Endothelial cell of umbilical vein (primary cell): ENCODE results near the gene AKT1. TPM values are rescaled to one million over a fixed set of nuclear protein-coding genes. Genes with fewer than 3 reads are reported as not detected.

Source experiments
- BruUV-seq: library from RNA; stranded (reverse); fragments of 400-500 nt; replicated peaks from 2 replicates; lab custom pipeline; 2021; lab: Mats Ljungman, UMichigan
- CTCF ChIA-PET: fragments of 300-600, 350-600 bp; sonication (Branson Sonifier 250); formaldehyde crosslinking; loops from one replicate; lab custom pipeline; 2021; ENCODE audit warnings: antibody characterized with exemption, inconsistent platforms; lab: Charles Lee
- POLR2A ChIA-PET: fragments of 300-600, 350-600 bp; sonication (Branson Sonifier 250); formaldehyde crosslinking; loops from one replicate; lab custom pipeline; 2021; ENCODE audit warnings: antibody characterized with exemption, inconsistent platforms; lab: Charles Lee
- DNase-seq: peaks from one replicate; pipeline ENCODE4 v3.0.0-alpha.2; 2011; ENCODE audit warnings: low read depth, low spot score
- FAIRE-seq: peaks from 2 replicates; lab custom pipeline; 2011; peaks lifted over from hg19 to GRCh38; lab: Jason Lieb, UNC
- H2AFZ ChIP-seq: 2 replicates; pipeline ENCODE4 v1.6.0; 2012; ENCODE audit warnings: low read depth, low read length, control low read depth, inconsistent platforms
- H3K27ac ChIP-seq: 2 replicates; pipeline ENCODE4 v1.5.1; 2011; ENCODE audit warnings: low read depth, mild to moderate bottlenecking, control low read depth, low read length, moderate library complexity; ENCODE audit not compliant: insufficient read depth
- H3K27me3 ChIP-seq, 2 experiments: 2 replicates each; pipeline versions ENCODE4 v1.6.0 to v1.6.1; 2011; ENCODE audit warnings: low read length in 2 of 2, mixed read lengths in 1 of 2; ENCODE audit not compliant: control insufficient read depth in 2 of 2, insufficient read depth in 2 of 2
- H3K36me3 ChIP-seq, 2 experiments: 2 replicates in 1 of 2; 3 replicates in 1 of 2; pipeline ENCODE4 v1.5.1; 2011; ENCODE audit warnings: low read length in 2 of 2, mild to moderate bottlenecking in 1 of 2, moderate library complexity in 1 of 2; ENCODE audit not compliant: control insufficient read depth in 2 of 2, insufficient read depth in 2 of 2; ENCODE audit errors: extremely low read depth in 1 of 2
- H3K4me1 ChIP-seq: 3 replicates; pipeline ENCODE4 v1.5.1; 2011; ENCODE audit warnings: mild to moderate bottlenecking, low read length; ENCODE audit not compliant: control insufficient read depth, insufficient read depth; ENCODE audit errors: extremely low read depth
- H3K4me2 ChIP-seq: 2 replicates; pipeline ENCODE4 v1.6.1; 2011; ENCODE audit warnings: low read length, control low read depth, mixed read lengths; ENCODE audit not compliant: insufficient read depth
- H3K4me3 ChIP-seq, 3 experiments: fragments of 200-600 bp in 1 of 3; sonication (generic), shearing (Covaris generic) in 1 of 3; replicated peaks in 1 of 3; 2 replicates each; pipeline ENCODE4 v1.5.1; 2011 to 2016; ENCODE audit warnings: control low read depth in 3 of 3, low read length in 3 of 3, mild to moderate bottlenecking in 2 of 3, inconsistent platforms in 1 of 3, low read depth in 1 of 3, moderate library complexity in 1 of 3; ENCODE audit not compliant: insufficient read depth in 1 of 3
- H3K79me2 ChIP-seq: 2 replicates; pipeline ENCODE4 v1.6.0; 2012; ENCODE audit warnings: low read length, inconsistent platforms; ENCODE audit not compliant: control insufficient read depth, insufficient read depth
- H3K9ac ChIP-seq: replicated peaks from 2 replicates; pipeline ENCODE3; 2011; ENCODE audit warnings: low read length, control low read depth; ENCODE audit not compliant: insufficient read depth; ENCODE audit errors: extremely low read depth
- H3K9me1 ChIP-seq: replicated peaks from 3 replicates; pipeline ENCODE4 v1.6.0; 2011; ENCODE audit warnings: mild to moderate bottlenecking, low read length; ENCODE audit not compliant: control insufficient read depth, insufficient read depth; ENCODE audit errors: extremely low read depth
- H3K9me3 ChIP-seq: replicated peaks from 2 replicates; pipeline ENCODE4 v1.5.1; 2012; ENCODE audit warnings: low read length, inconsistent platforms; ENCODE audit not compliant: control insufficient read depth, insufficient read depth
- H4K20me1 ChIP-seq: replicated peaks from 2 replicates; pipeline ENCODE3; 2011; ENCODE audit warnings: mild to moderate bottlenecking, low read length; ENCODE audit not compliant: control insufficient read depth, insufficient read depth; ENCODE audit errors: extremely low read depth
- EZH2 ChIP-seq: IDR thresholded peaks from 2 replicates; pipeline ENCODE4 v1.6.1; 2012; ENCODE audit warnings: borderline replicate concordance, low read depth, mild to moderate bottlenecking, moderate library complexity, low read length, inconsistent platforms; ENCODE audit not compliant: severe bottlenecking
- FOS ChIP-seq: IDR thresholded peaks from 2 replicates; pipeline ENCODE4 v1.6.1; 2011; ENCODE audit warnings: mild to moderate bottlenecking, low read length, moderate library complexity, borderline replicate concordance; ENCODE audit not compliant: insufficient read depth
- GATA2 ChIP-seq: IDR thresholded peaks from 2 replicates; pipeline ENCODE4 v1.7.0; 2011; ENCODE audit warnings: low read depth, mild to moderate bottlenecking, moderate library complexity, mixed read lengths, low read length; ENCODE audit not compliant: insufficient read length, insufficient read depth
- JUN ChIP-seq: IDR thresholded peaks from 2 replicates; pipeline ENCODE4 v1.6.1; 2011; ENCODE audit warnings: borderline replicate concordance, low read depth; ENCODE audit not compliant: insufficient read length, insufficient read depth
- MYC ChIP-seq: IDR thresholded peaks from one replicate; pipeline ENCODE4 v1.6.1; 2011; ENCODE audit warnings: mild to moderate bottlenecking, low read depth, low read length
- POLR2A ChIP-seq: IDR thresholded peaks from 2 replicates; pipeline ENCODE4 v1.6.1; 2012; ENCODE audit warnings: low read depth, mild to moderate bottlenecking, control low read depth, low read length
- POLR2AphosphoS5 ChIP-seq: IDR thresholded peaks from 2 replicates; pipeline ENCODE4 v1.6.1; 2012; ENCODE audit warnings: low read depth, mild to moderate bottlenecking, control low read depth, low read length, moderate library complexity; ENCODE audit not compliant: insufficient read depth
- dilution Hi-C: fragments of 300-500 bp; cut with MboI; formaldehyde crosslinking; loops from one replicate; pipeline ENCODE4 v1.15.0; 2019; ENCODE audit warnings: low sequenced_read_pairs; ENCODE audit not compliant: extremely low pct_ligation_motif_present
- intact Hi-C: fragments of 100-400 bp; cut with micrococcal nuclease; formaldehyde crosslinking; loops from one replicate; pipeline ENCODE4 v1.10.0; 2022
- polyA plus RNA-seq, 4 experiments: library from polyadenylated mRNA; depleted of rRNA in 3 of 4; stranded (reverse) in 3 of 4; unstranded in 1 of 4; fragments of >200 nt; gene quantifications; 2 replicates each; pipeline versions ENCODE4 v1.2.1 to v1.2.3, GENCODE V29; 2011 to 2012; ENCODE audit warnings: missing spikeins in 1 of 4
- total RNA-seq: library from RNA; stranded (reverse); gene quantifications from 2 replicates; pipeline ENCODE4 v1.2.3, GENCODE V29; 2021
- TF ChIP-seq, protein P1 (sequence below), 2 donors: IDR thresholded peaks; 1 replicate in 1 of 2; 2 replicates in 1 of 2; pipeline ENCODE4 v1.5.1; 2011; ENCODE audit warnings: low read length in 2 of 2, mild to moderate bottlenecking in 2 of 2, moderate library complexity in 2 of 2, control low read depth in 1 of 2, inconsistent platforms in 1 of 2, low read depth in 1 of 2; ENCODE audit not compliant: insufficient read depth in 1 of 2; ENCODE audit errors: extremely low read depth in 1 of 2
- TF ChIP-seq, protein P2 (sequence below): IDR thresholded peaks from 2 replicates; pipeline ENCODE4 v1.6.1; 2011; ENCODE audit not compliant: insufficient read depth, insufficient read length

Gene AKT1
- total and polyA plus RNA-seq, 2 donors (not counting 3 experiments of a cell fraction or from before 2014, with no cell fraction given) = 177 to 191 TPM

DNA sequence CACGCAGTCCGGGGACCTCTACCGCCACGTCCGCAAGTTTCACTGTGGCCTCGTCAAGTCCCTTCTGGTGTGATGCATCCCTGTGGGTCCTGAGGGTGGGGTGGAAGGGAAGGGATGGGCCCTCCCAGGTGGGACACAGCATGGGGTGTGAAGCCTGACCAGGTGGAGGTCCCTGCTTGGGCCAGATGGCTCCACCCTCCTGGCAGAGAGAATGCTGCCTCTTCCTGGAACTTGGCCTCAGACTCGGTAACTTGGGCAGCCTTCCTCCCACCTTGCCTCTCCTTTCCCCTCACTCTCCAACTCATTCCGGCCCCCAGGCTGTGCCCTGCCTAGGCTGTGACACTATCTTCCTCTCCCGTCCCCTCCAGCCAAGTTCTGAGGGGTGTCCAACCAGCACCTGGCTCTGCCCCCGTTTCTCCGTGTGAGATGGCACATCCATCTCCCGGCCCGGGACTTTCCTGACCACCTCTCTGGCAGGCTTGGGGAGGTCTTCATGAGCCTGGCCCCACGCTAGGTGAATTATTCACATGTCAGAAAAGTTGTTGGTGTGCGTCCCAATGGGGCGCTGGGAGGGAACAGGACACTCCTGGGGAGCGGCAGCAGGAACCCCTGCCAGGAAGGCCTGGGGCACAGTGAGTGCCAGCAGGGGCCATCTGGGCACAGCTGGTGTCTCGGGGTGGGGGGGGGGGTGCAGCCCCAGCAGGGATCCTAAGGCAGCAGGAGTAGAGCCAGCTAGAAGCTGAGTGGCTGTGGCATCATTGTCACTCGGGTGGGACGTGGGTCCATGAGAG, 7.0 kb upstream of the AKT1 start:
- Histone ChIP-seq H3K27ac (no peak overlapping the region), H4K20me1 (no peaks in the 10 kb centered on the region), H3K27me3 (no peaks in the 10 kb centered on the region), H3K4me2 (no peak overlapping the region), H3K9me1 (no peaks in the 10 kb centered on the region), H3K9ac (no peak overlapping the region), H3K4me3 (no peak overlapping the region), H3K4me1 (peaks cover 5% of the 10 kb centered on the region), H2AFZ (no peak overlapping the region), H3K79me2 (no peaks in the 10 kb centered on the region), H3K9me3 (no peaks in the 10 kb centered on the region), H3K36me3 (no peaks in the 10 kb centered on the region)
- DNase-seq = no peak
- no peak for FAIRE-seq
- ChIA-PET POLR2A (no interaction called here), CTCF (no interaction called here)
- TF ChIP-seq POLR2A = no peak
- no peak for TF ChIP-seq JUN
- TF ChIP-seq, protein P1, sequence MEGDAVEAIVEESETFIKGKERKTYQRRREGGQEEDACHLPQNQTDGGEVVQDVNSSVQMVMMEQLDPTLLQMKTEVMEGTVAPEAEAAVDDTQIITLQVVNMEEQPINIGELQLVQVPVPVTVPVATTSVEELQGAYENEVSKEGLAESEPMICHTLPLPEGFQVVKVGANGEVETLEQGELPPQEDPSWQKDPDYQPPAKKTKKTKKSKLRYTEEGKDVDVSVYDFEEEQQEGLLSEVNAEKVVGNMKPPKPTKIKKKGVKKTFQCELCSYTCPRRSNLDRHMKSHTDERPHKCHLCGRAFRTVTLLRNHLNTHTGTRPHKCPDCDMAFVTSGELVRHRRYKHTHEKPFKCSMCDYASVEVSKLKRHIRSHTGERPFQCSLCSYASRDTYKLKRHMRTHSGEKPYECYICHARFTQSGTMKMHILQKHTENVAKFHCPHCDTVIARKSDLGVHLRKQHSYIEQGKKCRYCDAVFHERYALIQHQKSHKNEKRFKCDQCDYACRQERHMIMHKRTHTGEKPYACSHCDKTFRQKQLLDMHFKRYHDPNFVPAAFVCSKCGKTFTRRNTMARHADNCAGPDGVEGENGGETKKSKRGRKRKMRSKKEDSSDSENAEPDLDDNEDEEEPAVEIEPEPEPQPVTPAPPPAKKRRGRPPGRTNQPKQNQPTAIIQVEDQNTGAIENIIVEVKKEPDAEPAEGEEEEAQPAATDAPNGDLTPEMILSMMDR (IDR thresholded peaks at IDR 0.05; ENCODE audit: extremely low read depth in 1 of 2, insufficient read depth in 1 of 2, low read depth in 1 of 2, low read length in 2 of 2) = no peak
- TF ChIP-seq GATA2 = no peak
- TF ChIP-seq POLR2AphosphoS5 = no peak
- no peak for TF ChIP-seq MYC
- TF ChIP-seq, protein P2, sequence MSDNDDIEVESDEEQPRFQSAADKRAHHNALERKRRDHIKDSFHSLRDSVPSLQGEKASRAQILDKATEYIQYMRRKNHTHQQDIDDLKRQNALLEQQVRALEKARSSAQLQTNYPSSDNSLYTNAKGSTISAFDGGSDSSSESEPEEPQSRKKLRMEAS = no peak
- no peak for TF ChIP-seq EZH2
- TF ChIP-seq FOS = no peak
- BruUV-seq = no TSS peak
- intact Hi-C loops = no loop called here
- dilution Hi-C loops = no loop called here
